ENCODE measurements around the gene TSEN15. TPM values are rescaled to one million over a fixed set of nuclear protein-coding genes. Genes with fewer than 3 reads are reported as not detected.

The TSEN15 gene
- total RNA-seq, 1 experiment from 2014 or later, result 31.1 TPM

DNA sequence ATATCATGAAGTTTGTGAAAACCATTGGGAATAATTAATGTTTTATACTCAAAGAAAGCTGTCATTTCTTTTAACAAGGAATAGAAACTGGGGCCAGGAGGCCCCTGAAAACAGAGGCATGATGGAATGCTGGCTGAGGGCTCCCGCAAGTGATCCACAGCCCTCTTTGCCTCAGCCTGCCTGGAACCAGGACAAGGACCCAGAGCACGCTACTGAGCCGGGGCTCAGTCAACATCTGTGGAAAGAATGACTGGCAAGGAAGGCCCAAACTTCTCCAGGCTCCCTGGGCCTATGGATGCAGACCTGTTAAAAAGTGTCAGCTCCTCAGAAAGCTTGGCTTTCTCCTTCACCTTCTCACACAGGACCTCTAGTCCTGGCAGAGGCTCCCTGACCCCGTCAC, 46.6 kb upstream of the TSEN15 start:
- H3K9ac ChIP-seq (ENCODE audit: low read length), result no peak overlapping the region
- peaks cover 4 to 12% of the 10 kb centered on the region in 2 experiments; a peak in 3 of 4 replicates for H3K4me1 ChIP-seq (ENCODE audit: control insufficient read depth in 1 of 2, insufficient read depth in 2 of 2, low read length in 2 of 2)
- ChIA-PET POLR2A (no interaction called here), CTCF (no interaction called here), RAD21 (ENCODE audit: low non-redundant PET in 1 of 2, low total read pairs in 2 of 2, uncharacterized antibody in 2 of 2, unreplicated experiment in 2 of 2) (no interaction called here)
- ATAC-seq (no peak), DNase-seq (ENCODE audit: low read depth, low spot score) (no peak)
- no peak overlapping the region for H3K4me2 ChIP-seq (ENCODE audit: low read length)
- BruUV-seq (replicated peaks), result no TSS peak
- H4K20me1 ChIP-seq (ENCODE audit: insufficient read depth), result no peaks in the 10 kb centered on the region
- no peaks in the 10 kb centered on the region for H3K36me3 ChIP-seq (ENCODE audit: control insufficient read depth in 1 of 2, insufficient read depth in 2 of 2, low read length in 2 of 2)
- H2AFZ ChIP-seq (ENCODE audit: low read depth, low read length, poor library complexity, severe bottlenecking), result no peak overlapping the region
- no peaks in the 10 kb centered on the region for H3K27me3 ChIP-seq (ENCODE audit: insufficient read depth, low read length)
- TF ChIP-seq ZFX (IDR thresholded peaks at IDR 0.05), result no peak
- TF ChIP-seq EZH2phosphoT487 (IDR thresholded peaks at IDR 0.05; ENCODE audit: borderline replicate concordance), result no peak
- TF ChIP-seq EGR1 (IDR thresholded peaks at IDR 0.05; ENCODE audit: low read depth), result no peak
- TF ChIP-seq, protein P1, sequence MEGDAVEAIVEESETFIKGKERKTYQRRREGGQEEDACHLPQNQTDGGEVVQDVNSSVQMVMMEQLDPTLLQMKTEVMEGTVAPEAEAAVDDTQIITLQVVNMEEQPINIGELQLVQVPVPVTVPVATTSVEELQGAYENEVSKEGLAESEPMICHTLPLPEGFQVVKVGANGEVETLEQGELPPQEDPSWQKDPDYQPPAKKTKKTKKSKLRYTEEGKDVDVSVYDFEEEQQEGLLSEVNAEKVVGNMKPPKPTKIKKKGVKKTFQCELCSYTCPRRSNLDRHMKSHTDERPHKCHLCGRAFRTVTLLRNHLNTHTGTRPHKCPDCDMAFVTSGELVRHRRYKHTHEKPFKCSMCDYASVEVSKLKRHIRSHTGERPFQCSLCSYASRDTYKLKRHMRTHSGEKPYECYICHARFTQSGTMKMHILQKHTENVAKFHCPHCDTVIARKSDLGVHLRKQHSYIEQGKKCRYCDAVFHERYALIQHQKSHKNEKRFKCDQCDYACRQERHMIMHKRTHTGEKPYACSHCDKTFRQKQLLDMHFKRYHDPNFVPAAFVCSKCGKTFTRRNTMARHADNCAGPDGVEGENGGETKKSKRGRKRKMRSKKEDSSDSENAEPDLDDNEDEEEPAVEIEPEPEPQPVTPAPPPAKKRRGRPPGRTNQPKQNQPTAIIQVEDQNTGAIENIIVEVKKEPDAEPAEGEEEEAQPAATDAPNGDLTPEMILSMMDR (IDR thresholded peaks at IDR 0.05 in 2 of 3, conservative IDR thresholded peaks at IDR 0.05 in 1 of 3; ENCODE audit: borderline replicate concordance in 1 of 3, insufficient read depth in 1 of 3, low read depth in 2 of 3, low read length in 2 of 3), result no peak
- no peak for TF ChIP-seq EZH2 (IDR thresholded peaks at IDR 0.05)
- TF ChIP-seq POLR2AphosphoS5 (IDR thresholded peaks at IDR 0.05; ENCODE audit: low read depth, low read length), result no peak
- TF ChIP-seq RAD21 (IDR thresholded peaks at IDR 0.05; ENCODE audit: low read depth), result no peak
- no peak for TF ChIP-seq CBX3 (IDR thresholded peaks at IDR 0.05; ENCODE audit: low read depth)
- no peak for TF ChIP-seq MAX (IDR thresholded peaks at IDR 0.05)
- TF ChIP-seq SRF (IDR thresholded peaks at IDR 0.05; ENCODE audit: low read depth), result no peak
- TF ChIP-seq TCF7L2 (IDR thresholded peaks at IDR 0.05; ENCODE audit: borderline replicate concordance, extremely low read depth, insufficient read depth, insufficient read length), result no peak
- no peak for TF ChIP-seq POLR2A (IDR thresholded peaks at IDR 0.05; ENCODE audit: borderline replicate concordance, extremely low read depth, insufficient read depth, insufficient read length)
- no peak for TF ChIP-seq JUND (IDR thresholded peaks at IDR 0.05)
- TF ChIP-seq ATF3 (IDR thresholded peaks at IDR 0.05), result no peak
- H3K79me2 ChIP-seq (ENCODE audit: insufficient read depth, low read length), result no peaks in the 10 kb centered on the region
- H3K9me2 ChIP-seq (ENCODE audit: insufficient read depth), result no peaks in the 10 kb centered on the region
- no peaks in the 10 kb centered on the region for H3K9me3 ChIP-seq (ENCODE audit: control insufficient read depth in 1 of 2, insufficient read depth in 1 of 2, low read depth in 1 of 2, low read length in 2 of 2)
- intact Hi-C loops (cut with micrococcal nuclease), result no loop called here
- H3K27ac ChIP-seq (ENCODE audit: low read depth, low read length), result no peak overlapping the region
- no peak overlapping the region for H3K4me3 ChIP-seq (replicated peaks in 1 of 2; ENCODE audit: low read depth in 1 of 2, low read length in 2 of 2)
